ENCODE measurements around the gene ZNF664.

The ZNF664 gene

GRCh38 chr12:124045671-124046455, 72.8 kb downstream of the ZNF664 start:
- H3K9ac ChIP-seq (ENCODE audit: low read depth, low read length): peak overlapping the region; percentile 44
- H4K20me1 ChIP-seq (ENCODE audit: insufficient read depth, low read length): no peaks in the 10 kb centered on the region
- H3K27ac ChIP-seq (ENCODE audit: low read length): peak overlapping the region; percentile 68
- no peak overlapping the region; the same call in 1 of the 2 replicates for H2AFZ ChIP-seq (ENCODE audit: low read depth, low read length)
- no peaks in the 10 kb centered on the region; the same call in 1 of the 2 replicates for H3K36me3 ChIP-seq (ENCODE audit: insufficient read depth, low read length)
- no peaks in the 10 kb centered on the region for H3K79me2 ChIP-seq (ENCODE audit: insufficient read depth, low read length)
- TF ChIP-seq EZH2 (IDR thresholded peaks at IDR 0.05; ENCODE audit: borderline replicate concordance, low read depth, low read length, severe bottlenecking) (no peak), CTCF (IDR thresholded peaks at IDR 0.05; ENCODE audit: borderline replicate concordance, extremely low read depth, low read length, poor library complexity, severe bottlenecking) (no peak)
- H3K4me1 ChIP-seq (ENCODE audit: insufficient read depth, low read length): peaks cover 29% of the 10 kb centered on the region
- peak overlapping the region; percentile 70 for H3K4me2 ChIP-seq (ENCODE audit: insufficient read depth, low read length)
- no peaks in the 10 kb centered on the region for H3K27me3 ChIP-seq (ENCODE audit: insufficient read depth, low read length, poor library complexity)
- no peak for DNase-seq
- H3K4me3 ChIP-seq (ENCODE audit: low read depth in 1 of 2, low read length in 2 of 2): peak overlapping the region in 1 of 2 experiments; percentile 48; a peak in 2 of 4 replicates
- ATAC-seq (ENCODE audit: insufficient read depth, low read depth): no peak
- H3K9me3 ChIP-seq (ENCODE audit: insufficient read depth, low read length, severe bottlenecking): peaks cover 23% of the 10 kb centered on the region

- Histone ChIP-seq H3K4me1 (ENCODE audit: insufficient read depth, low read length) (peaks cover 29% of the 10 kb centered on the region), H3K27ac (ENCODE audit: low read length) (0 out of 2 replicates have a peak overlapping the region, but pooled peaks have one; percentile 0), H4K20me1 (ENCODE audit: insufficient read depth, low read length) (no peaks in the 10 kb centered on the region), H3K27me3 (ENCODE audit: insufficient read depth, low read length, poor library complexity) (no peaks in the 10 kb centered on the region), H3K9ac (ENCODE audit: low read depth, low read length) (no peak overlapping the region), H3K9me3 (ENCODE audit: insufficient read depth, low read length, severe bottlenecking) (peaks cover 23% of the 10 kb centered on the region), H3K36me3 (ENCODE audit: insufficient read depth, low read length) (no peaks in the 10 kb centered on the region; the same call in 1 of the 2 replicates), H3K4me2 (ENCODE audit: insufficient read depth, low read length) (no peak overlapping the region), H3K79me2 (ENCODE audit: insufficient read depth, low read length) (no peaks in the 10 kb centered on the region), H2AFZ (ENCODE audit: low read depth, low read length) (no peak overlapping the region), H3K4me3 (ENCODE audit: low read depth in 1 of 2, low read length in 2 of 2) (no peak overlapping the region)
- no peak for TF ChIP-seq CTCF (IDR thresholded peaks at IDR 0.05; ENCODE audit: borderline replicate concordance, extremely low read depth, low read length, poor library complexity, severe bottlenecking)
- no peak for TF ChIP-seq EZH2 (IDR thresholded peaks at IDR 0.05; ENCODE audit: borderline replicate concordance, low read depth, low read length, severe bottlenecking)
- ATAC-seq (ENCODE audit: insufficient read depth, low read depth) (no peak), DNase-seq (no peak)
Measured at GRCh38 chr12:124046456-124046740, 73.4 kb downstream of the ZNF664 start.

- Histone ChIP-seq H4K20me1 (ENCODE audit: insufficient read depth, low read length) (no peaks in the 10 kb centered on the region), H3K4me2 (ENCODE audit: insufficient read depth, low read length) (no peak overlapping the region), H3K36me3 (ENCODE audit: insufficient read depth, low read length) (no peaks in the 10 kb centered on the region; the same call in 1 of the 2 replicates), H3K79me2 (ENCODE audit: insufficient read depth, low read length) (no peaks in the 10 kb centered on the region), H3K4me1 (ENCODE audit: insufficient read depth, low read length) (peaks cover 29% of the 10 kb centered on the region), H3K9ac (ENCODE audit: low read depth, low read length) (no peak overlapping the region), H2AFZ (ENCODE audit: low read depth, low read length) (no peak overlapping the region), H3K4me3 (ENCODE audit: low read depth in 1 of 2, low read length in 2 of 2) (no peak overlapping the region), H3K27me3 (ENCODE audit: insufficient read depth, low read length, poor library complexity) (no peaks in the 10 kb centered on the region), H3K9me3 (ENCODE audit: insufficient read depth, low read length, severe bottlenecking) (peaks cover 23% of the 10 kb centered on the region), H3K27ac (ENCODE audit: low read length) (no peak overlapping the region)
- DNase-seq: no peak
- ATAC-seq (ENCODE audit: insufficient read depth, low read depth): no peak
- TF ChIP-seq CTCF (IDR thresholded peaks at IDR 0.05; ENCODE audit: borderline replicate concordance, extremely low read depth, low read length, poor library complexity, severe bottlenecking) (no peak), EZH2 (IDR thresholded peaks at IDR 0.05; ENCODE audit: borderline replicate concordance, low read depth, low read length, severe bottlenecking) (no peak)
Measured at GRCh38 chr12:124047045-124047566, 74.1 kb downstream of the ZNF664 start.

Data from DND-41 (cell line).